Panc1 (cell line): Measurements from ENCODE around the gene ZNF366. TPM values are rescaled to one million over a fixed set of nuclear protein-coding genes. Genes with fewer than 3 reads are reported as not detected.

Experiments used
- ATAC-seq: fragments of 200-7000 bp; cut with Tn5 transposase; 2 replicates; pipeline ENCODE4 v1.9.1; 2020; ENCODE audit warnings: mild to moderate bottlenecking, moderate library complexity
- BruUV-seq: library from RNA; stranded (reverse); fragments of 400-500 nt; replicated peaks from 2 replicates; lab custom pipeline; 2021; lab: Mats Ljungman, UMichigan
- CTCF ChIA-PET: fragments of 300-600 bp; sonication (Branson Sonifier 250); formaldehyde crosslinking; loops from one replicate; lab custom pipeline; 2022; ENCODE audit warnings: antibody characterized with exemption; lab: Charles Lee
- POLR2A ChIA-PET: fragments of 300-600 bp; sonication (Branson Sonifier 250); formaldehyde crosslinking; loops from one replicate; lab custom pipeline; 2022; ENCODE audit warnings: antibody characterized with exemption; lab: Charles Lee
- DNase-seq: peaks from one replicate; pipeline ENCODE4 v3.0.0-alpha.2; 2010; ENCODE audit warnings: low read depth, low spot score
- H3K27ac ChIP-seq: 2 replicates; pipeline ENCODE4 v1.5.1; 2011; ENCODE audit warnings: mild to moderate bottlenecking, low read length, inconsistent platforms
- H3K27me3 ChIP-seq: fragments of 200-500 bp; sonication (Bioruptor generic); 2 replicates; pipeline ENCODE4 v1.6.0; 2014; ENCODE audit warnings: low read length, inconsistent platforms; ENCODE audit not compliant: control insufficient read depth, insufficient read depth
- H3K36me3 ChIP-seq: fragments of 200-500 bp; sonication (Bioruptor generic); 2 replicates; pipeline ENCODE4 v1.5.1; 2014; ENCODE audit warnings: inconsistent platforms, mild to moderate bottlenecking, low read length, moderate library complexity; ENCODE audit not compliant: control insufficient read depth, insufficient read depth
- H3K4me1 ChIP-seq: 2 replicates; pipeline ENCODE4 v1.5.1; 2011; ENCODE audit warnings: inconsistent platforms, mild to moderate bottlenecking, low read length, moderate library complexity; ENCODE audit not compliant: control insufficient read depth, insufficient read depth
- H3K4me3 ChIP-seq, 2 experiments: 2 replicates each; pipeline ENCODE4 v1.5.1; 2011 to 2012; ENCODE audit warnings: low read depth in 2 of 2, low read length in 2 of 2, mild to moderate bottlenecking in 2 of 2, inconsistent platforms in 1 of 2, moderate library complexity in 1 of 2
- H3K9me3 ChIP-seq: fragments of 200-500 bp; sonication (Bioruptor generic); 2 replicates; pipeline ENCODE4 v1.5.1; 2014; ENCODE audit warnings: low read depth, mild to moderate bottlenecking, inconsistent platforms, low read length, moderate library complexity; ENCODE audit not compliant: control insufficient read depth, insufficient read depth
- CTCF ChIP-seq: fragments of 450-650 bp; IDR thresholded peaks from 2 replicates; pipeline ENCODE4 v1.5.1; 2017; ENCODE audit warnings: mild to moderate bottlenecking
- POLR2AphosphoS5 ChIP-seq: IDR thresholded peaks from 2 replicates; pipeline ENCODE4 v1.6.1; 2012; ENCODE audit warnings: mild to moderate bottlenecking, low read depth, low read length, moderate library complexity
- REST ChIP-seq, 2 experiments: IDR thresholded peaks; 2 replicates each; pipeline ENCODE4 v1.6.1; 2011 to 2012; ENCODE audit warnings: low read depth in 2 of 2, control low read depth in 1 of 2, low read length in 1 of 2, mild to moderate bottlenecking in 1 of 2, moderate library complexity in 1 of 2; ENCODE audit not compliant: insufficient read depth in 1 of 2
- SIN3A ChIP-seq: IDR thresholded peaks from 2 replicates; pipeline ENCODE4 v1.6.1; 2012; ENCODE audit warnings: low read depth, mild to moderate bottlenecking, low read length, moderate library complexity, borderline replicate concordance; ENCODE audit not compliant: insufficient read depth
- TCF7L2 ChIP-seq: IDR thresholded peaks from 2 replicates; pipeline ENCODE4 v1.6.1; 2011; ENCODE audit warnings: mild to moderate bottlenecking, low read depth, low read length, inconsistent platforms
- in situ Hi-C: cut with HindIII; loops from 2 replicates; pipeline ENCODE4 v1.10.0; 2016; ENCODE audit warnings: low sequenced_read_pairs, low pct_unique_long_range_greater_than_20kb
- intact Hi-C: fragments of 100-400 bp; cut with micrococcal nuclease; formaldehyde crosslinking; loops from one replicate; pipeline ENCODE4 v1.10.0; 2022; ENCODE audit not compliant: unreplicated experiment
- total RNA-seq: library from RNA; stranded (reverse); gene quantifications from one replicate; pipeline ENCODE4 v1.2.1, GENCODE V29; 2021; ENCODE audit not compliant: unreplicated experiment

Gene ZNF366
- total RNA-seq, 1 experiment from 2014 or later = not detected

- intact Hi-C loops (no loop called here), in situ Hi-C loops (no loop called here)
- TF ChIP-seq TCF7L2 (no peak), POLR2AphosphoS5 (no peak)
- Histone ChIP-seq H3K4me1 (no peaks in the 10 kb centered on the region), H3K27ac (no peak overlapping the region), H3K9me3 (no peaks in the 10 kb centered on the region), H3K4me3 (no peak overlapping the region), H3K36me3 (no peaks in the 10 kb centered on the region), H3K27me3 (no peaks in the 10 kb centered on the region)
- ATAC-seq (no peak), DNase-seq (no peak)
- POLR2A ChIA-PET = no interaction called here
- BruUV-seq = no TSS peak
- CTCF ChIA-PET = no interaction called here
Observed at GRCh38 chr5:72541501-72542225, 34.5 kb upstream of the ZNF366 start.

- Histone ChIP-seq H3K36me3 (no peaks in the 10 kb centered on the region), H3K9me3 (no peaks in the 10 kb centered on the region), H3K27me3 (no peaks in the 10 kb centered on the region), H3K27ac (no peak overlapping the region), H3K4me3 (no peak overlapping the region), H3K4me1 (no peaks in the 10 kb centered on the region)
- in situ Hi-C loops = no loop called here
- ATAC-seq = no peak
- DNase-seq = no peak
- ChIA-PET CTCF (no interaction called here), POLR2A (no interaction called here)
- no peak for TF ChIP-seq CTCF
- TF ChIP-seq TCF7L2 = no peak
- no peak for TF ChIP-seq POLR2AphosphoS5
- no peak for TF ChIP-seq REST (IDR thresholded peaks at IDR 0.05; ENCODE audit: insufficient read depth in 1 of 2, low read depth in 2 of 2, low read length in 1 of 2)
- no peak for TF ChIP-seq SIN3A
- intact Hi-C loops = no loop called here
- BruUV-seq = no TSS peak
Observed at GRCh38 chr5:72540759-72541438, 33.7 kb upstream of the ZNF366 start.

- CTCF ChIA-PET = no interaction called here
- intact Hi-C loops (no loop called here), in situ Hi-C loops (no loop called here)
- Histone ChIP-seq H3K4me3 (no peak overlapping the region), H3K4me1 (no peaks in the 10 kb centered on the region), H3K27me3 (no peaks in the 10 kb centered on the region), H3K36me3 (no peaks in the 10 kb centered on the region), H3K27ac (no peak overlapping the region), H3K9me3 (no peaks in the 10 kb centered on the region)
- ATAC-seq (no peak), DNase-seq (no peak)
- BruUV-seq = no TSS peak
- TF ChIP-seq POLR2AphosphoS5 (no peak), CTCF (no peak), REST (IDR thresholded peaks at IDR 0.05; ENCODE audit: insufficient read depth in 1 of 2, low read depth in 2 of 2, low read length in 1 of 2) (no peak), TCF7L2 (no peak), SIN3A (no peak)
- POLR2A ChIA-PET = no interaction called here
Observed at GRCh38 chr5:72539726-72540125, 32.5 kb upstream of the ZNF366 start.
